Ishikawa (cell line): ENCODE results near the gene AATF.

ENCODE experiments used
- CEBPB ChIP-seq: IDR thresholded peaks from 2 replicates; pipeline ENCODE4 v1.6.1; 2012
- CREB1 ChIP-seq: IDR thresholded peaks from 2 replicates; pipeline ENCODE4 v1.6.1; 2012; ENCODE audit warnings: low read depth
- EGR1 ChIP-seq: IDR thresholded peaks from 2 replicates; pipeline ENCODE4 v1.6.1; 2012
- EP300 ChIP-seq: IDR thresholded peaks from 2 replicates; pipeline ENCODE4 v1.6.1; 2012; ENCODE audit warnings: borderline replicate concordance
- FOXM1 ChIP-seq: IDR thresholded peaks from 2 replicates; pipeline ENCODE4 v1.6.1; 2012; ENCODE audit warnings: low read depth, borderline replicate concordance
- NFIC ChIP-seq: IDR thresholded peaks from 2 replicates; pipeline ENCODE4 v1.6.1; 2012
- RAD21 ChIP-seq: IDR thresholded peaks from 2 replicates; pipeline ENCODE4 v1.6.1; 2012; ENCODE audit warnings: low read depth
- TAF1 ChIP-seq: IDR thresholded peaks from 2 replicates; pipeline ENCODE4 v1.6.1; 2012; ENCODE audit warnings: low read depth, mild to moderate bottlenecking
- TCF12 ChIP-seq: IDR thresholded peaks from 2 replicates; pipeline ENCODE4 v1.6.1; 2012; ENCODE audit warnings: low read depth
- TEAD4 ChIP-seq: IDR thresholded peaks from 2 replicates; pipeline ENCODE4 v1.6.1; 2012
- YY1 ChIP-seq: IDR thresholded peaks from 2 replicates; pipeline ENCODE4 v1.6.1; 2012; ENCODE audit warnings: low read depth
- ZBTB7A ChIP-seq: IDR thresholded peaks from 2 replicates; pipeline ENCODE4 v1.6.1; 2012; ENCODE audit warnings: low read depth
- TF ChIP-seq, protein P1 (sequence below): IDR thresholded peaks from 2 replicates; pipeline ENCODE4 v1.6.1; 2012; ENCODE audit warnings: low read depth, mild to moderate bottlenecking
- TF ChIP-seq, protein P2 (sequence below): IDR thresholded peaks from 2 replicates; pipeline ENCODE4 v1.6.1; 2012
- TF ChIP-seq, protein P3 (sequence below): IDR thresholded peaks from 2 replicates; pipeline ENCODE4 v1.6.1; 2012

Gene AATF

DNA sequence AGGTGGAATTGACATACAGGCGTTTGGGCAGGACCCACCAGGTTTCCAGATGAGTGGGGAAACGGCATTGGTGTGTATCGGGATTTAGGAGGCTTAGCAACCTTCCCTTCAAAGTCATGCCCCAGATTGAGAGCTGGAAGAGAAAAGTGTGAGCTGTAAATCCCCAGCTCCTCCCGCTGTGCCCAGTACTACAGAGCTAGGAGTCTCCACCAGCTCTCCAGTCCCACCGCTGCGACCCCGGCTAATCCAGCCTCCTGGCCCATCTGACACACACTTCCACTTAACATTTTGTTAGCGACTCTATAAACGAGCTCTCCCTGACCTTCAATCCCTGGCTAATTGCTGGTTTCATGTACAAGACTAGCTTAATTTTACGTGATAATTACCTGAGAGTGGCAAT lies 41.3 kb upstream of the AATF start:
- TF ChIP-seq NFIC (no peak), TAF1 (no peak), RAD21 (no peak), CREB1 (no peak), EP300 (no peak), EGR1 (no peak), CEBPB (no peak), TEAD4 (no peak), FOXM1 (no peak), ZBTB7A (no peak)
- TF ChIP-seq, protein P1, sequence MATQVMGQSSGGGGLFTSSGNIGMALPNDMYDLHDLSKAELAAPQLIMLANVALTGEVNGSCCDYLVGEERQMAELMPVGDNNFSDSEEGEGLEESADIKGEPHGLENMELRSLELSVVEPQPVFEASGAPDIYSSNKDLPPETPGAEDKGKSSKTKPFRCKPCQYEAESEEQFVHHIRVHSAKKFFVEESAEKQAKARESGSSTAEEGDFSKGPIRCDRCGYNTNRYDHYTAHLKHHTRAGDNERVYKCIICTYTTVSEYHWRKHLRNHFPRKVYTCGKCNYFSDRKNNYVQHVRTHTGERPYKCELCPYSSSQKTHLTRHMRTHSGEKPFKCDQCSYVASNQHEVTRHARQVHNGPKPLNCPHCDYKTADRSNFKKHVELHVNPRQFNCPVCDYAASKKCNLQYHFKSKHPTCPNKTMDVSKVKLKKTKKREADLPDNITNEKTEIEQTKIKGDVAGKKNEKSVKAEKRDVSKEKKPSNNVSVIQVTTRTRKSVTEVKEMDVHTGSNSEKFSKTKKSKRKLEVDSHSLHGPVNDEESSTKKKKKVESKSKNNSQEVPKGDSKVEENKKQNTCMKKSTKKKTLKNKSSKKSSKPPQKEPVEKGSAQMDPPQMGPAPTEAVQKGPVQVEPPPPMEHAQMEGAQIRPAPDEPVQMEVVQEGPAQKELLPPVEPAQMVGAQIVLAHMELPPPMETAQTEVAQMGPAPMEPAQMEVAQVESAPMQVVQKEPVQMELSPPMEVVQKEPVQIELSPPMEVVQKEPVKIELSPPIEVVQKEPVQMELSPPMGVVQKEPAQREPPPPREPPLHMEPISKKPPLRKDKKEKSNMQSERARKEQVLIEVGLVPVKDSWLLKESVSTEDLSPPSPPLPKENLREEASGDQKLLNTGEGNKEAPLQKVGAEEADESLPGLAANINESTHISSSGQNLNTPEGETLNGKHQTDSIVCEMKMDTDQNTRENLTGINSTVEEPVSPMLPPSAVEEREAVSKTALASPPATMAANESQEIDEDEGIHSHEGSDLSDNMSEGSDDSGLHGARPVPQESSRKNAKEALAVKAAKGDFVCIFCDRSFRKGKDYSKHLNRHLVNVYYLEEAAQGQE: no peak
- TF ChIP-seq, protein P2, sequence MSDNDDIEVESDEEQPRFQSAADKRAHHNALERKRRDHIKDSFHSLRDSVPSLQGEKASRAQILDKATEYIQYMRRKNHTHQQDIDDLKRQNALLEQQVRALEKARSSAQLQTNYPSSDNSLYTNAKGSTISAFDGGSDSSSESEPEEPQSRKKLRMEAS: no peak

DNA sequence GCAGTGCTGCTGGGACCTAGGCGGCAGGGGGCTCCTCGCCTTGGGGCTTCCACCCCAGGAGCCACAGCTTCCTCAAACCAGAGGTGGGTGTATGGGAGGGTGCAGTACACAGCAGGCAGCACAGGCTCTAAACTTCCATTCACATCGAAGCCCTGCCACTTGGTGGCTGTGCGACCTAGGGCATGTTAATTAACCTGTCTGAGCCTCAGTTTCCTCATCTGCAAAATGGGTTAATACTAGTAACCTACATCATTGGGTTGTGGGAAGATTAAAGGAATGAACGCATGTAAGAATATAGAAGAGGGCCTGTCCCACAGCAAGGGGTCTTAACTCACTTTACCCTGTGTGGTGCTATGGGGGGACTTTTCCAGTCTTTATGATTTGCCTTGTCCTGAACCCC lies 38.2 kb upstream of the AATF start:
- no peak for TF ChIP-seq TAF1
- TF ChIP-seq ZBTB7A: no peak
- TF ChIP-seq EGR1: no peak
- no peak for TF ChIP-seq EP300
- TF ChIP-seq FOXM1: no peak
- TF ChIP-seq CEBPB: no peak

DNA sequence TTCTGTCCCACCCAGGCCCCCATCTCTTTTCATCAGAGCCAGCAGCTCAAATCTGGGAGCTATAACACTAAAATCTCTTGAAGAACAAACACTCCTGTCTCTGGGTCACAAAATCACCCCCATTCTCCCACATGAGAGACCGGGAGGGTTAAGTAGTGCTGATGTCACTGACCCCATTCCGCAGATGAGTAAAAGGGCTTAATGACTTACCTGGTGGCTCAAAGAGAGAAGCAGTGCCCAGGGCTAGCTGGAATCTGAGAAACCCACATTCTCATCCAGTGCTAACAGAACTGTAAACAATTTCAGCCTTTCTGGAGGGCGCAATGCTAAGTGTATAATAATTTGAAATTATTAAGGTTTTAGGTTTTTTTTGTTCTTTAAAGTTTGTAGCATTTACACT lies 37.8 kb upstream of the AATF start:
- TF ChIP-seq EGR1 (no peak), CEBPB (no peak), TEAD4 (no peak), TCF12 (no peak), NFIC (no peak), YY1 (no peak), FOXM1 (no peak), TAF1 (no peak), RAD21 (no peak), ZBTB7A (no peak), CREB1 (no peak), EP300 (no peak)
- TF ChIP-seq, protein P3, sequence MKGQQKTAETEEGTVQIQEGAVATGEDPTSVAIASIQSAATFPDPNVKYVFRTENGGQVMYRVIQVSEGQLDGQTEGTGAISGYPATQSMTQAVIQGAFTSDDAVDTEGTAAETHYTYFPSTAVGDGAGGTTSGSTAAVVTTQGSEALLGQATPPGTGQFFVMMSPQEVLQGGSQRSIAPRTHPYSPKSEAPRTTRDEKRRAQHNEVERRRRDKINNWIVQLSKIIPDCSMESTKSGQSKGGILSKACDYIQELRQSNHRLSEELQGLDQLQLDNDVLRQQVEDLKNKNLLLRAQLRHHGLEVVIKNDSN: no peak
- TF ChIP-seq, protein P2: no peak
- TF ChIP-seq, protein P1: no peak

DNA sequence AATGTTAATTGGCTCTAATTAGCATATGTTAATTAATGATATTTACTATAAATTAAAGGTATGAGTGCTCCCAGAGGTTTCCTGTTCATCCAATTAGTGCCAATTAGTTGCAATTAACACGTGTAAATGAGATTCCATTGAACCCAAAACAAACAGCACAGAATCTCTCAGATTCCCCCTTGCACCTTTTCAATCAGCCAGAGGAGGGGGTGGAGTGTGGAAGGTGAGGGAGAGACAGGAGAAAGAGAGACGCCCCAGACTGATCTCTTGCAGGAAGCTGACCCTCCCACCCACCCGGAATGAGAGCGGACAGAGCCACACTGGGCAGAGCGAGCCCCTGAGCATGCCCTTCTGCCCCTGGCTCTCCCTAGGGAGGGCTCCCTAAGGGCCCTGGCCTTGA lies 35.6 kb upstream of the AATF start:
- TF ChIP-seq NFIC: no peak
- TF ChIP-seq, protein P1: no peak
- TF ChIP-seq EP300: no peak
- TF ChIP-seq FOXM1: no peak
- no peak for TF ChIP-seq TAF1
- no peak for TF ChIP-seq TEAD4
- no peak for TF ChIP-seq RAD21
- TF ChIP-seq, protein P3: no peak
- no peak for TF ChIP-seq CEBPB

DNA sequence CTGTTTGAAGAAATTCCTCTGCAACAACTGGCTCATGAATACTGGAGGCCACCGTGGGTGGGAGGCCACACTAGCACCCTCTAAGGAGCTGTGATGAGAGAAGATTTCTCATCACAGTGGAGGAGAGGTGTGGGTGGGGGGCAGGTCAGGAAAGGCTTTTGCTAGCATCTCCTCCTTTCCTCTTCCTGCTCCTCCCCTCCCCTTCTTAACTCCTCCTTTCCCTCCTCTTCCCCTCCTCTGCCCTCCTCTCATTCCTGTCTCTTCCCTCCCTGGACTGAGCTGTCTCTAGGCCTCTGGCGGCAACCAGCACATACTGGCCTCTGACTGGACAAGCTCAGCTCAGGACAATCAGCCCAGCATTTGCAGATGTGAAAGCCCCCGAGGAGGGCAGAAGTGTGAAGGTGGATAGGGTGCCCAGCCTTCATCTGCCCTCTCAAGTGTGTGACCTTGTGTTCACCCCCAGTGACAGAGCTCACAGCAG lies 30.5 kb upstream of the AATF start:
- TF ChIP-seq FOXM1: no peak
- no peak for TF ChIP-seq ZBTB7A
- TF ChIP-seq EP300: no peak
- TF ChIP-seq CREB1: no peak
- TF ChIP-seq NFIC: no peak
- TF ChIP-seq, protein P3: no peak
- TF ChIP-seq TEAD4: no peak
- TF ChIP-seq, protein P2: no peak
